ENCODE results near the gene ROBO1.

- TF ChIP-seq EZH2 (IDR thresholded peaks at IDR 0.05; ENCODE audit: borderline replicate concordance, insufficient read depth, low read depth, low read length, poor library complexity, severe bottlenecking) (no peak), CTCF (IDR thresholded peaks at IDR 0.05) (no peak)
These were observed 83.8 kb downstream of the ROBO1 start for GRCh38 chr3:79684041-79684440.

Data from B cell (primary cell).